Measurements from ENCODE around the gene CFAP107. TPM values are rescaled to one million over a fixed set of nuclear protein-coding genes. Genes with fewer than 3 reads are reported as not detected.

Gene CFAP107
- total and polyA plus RNA-seq, 2 of the 4 experiments (the other 2 are of a cell fraction): not detected

DNA sequence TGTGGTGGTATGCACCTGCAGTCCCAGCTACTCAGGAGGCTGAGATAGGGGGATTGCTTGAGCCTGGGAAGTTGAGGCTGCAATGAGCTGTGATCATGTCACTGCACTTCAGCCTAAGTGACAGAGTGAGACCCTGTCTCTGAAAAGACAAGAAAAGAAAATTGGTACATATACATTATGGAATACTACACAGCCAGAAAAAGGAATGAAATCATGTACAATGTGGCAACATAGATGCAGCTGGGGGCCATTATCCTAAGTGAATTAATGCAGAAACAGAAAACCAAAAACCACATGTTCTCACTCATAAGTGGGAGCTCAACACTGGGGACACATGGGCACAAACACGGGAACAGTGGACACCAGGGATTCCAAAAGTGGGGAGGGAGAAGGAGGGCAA is 7.1 kb upstream of the CFAP107 start:
- no peak overlapping the region for H3K4me3 ChIP-seq (ENCODE audit: insufficient read depth, low read depth, low read length)
- no peak overlapping the region for H4K5ac ChIP-seq (ENCODE audit: low read depth, low read length)
- H3K4me1 ChIP-seq (ENCODE audit: control insufficient read depth, insufficient read depth, low read length): no peaks in the 10 kb centered on the region
- H3K56ac ChIP-seq (ENCODE audit: extremely low read depth, insufficient read depth, low read length): no peak overlapping the region
- no peaks in the 10 kb centered on the region for H4K20me1 ChIP-seq (ENCODE audit: insufficient read depth, low read length)
- H3K36me3 ChIP-seq (ENCODE audit: control insufficient read depth, insufficient read depth, low read length): no peaks in the 10 kb centered on the region
- no peaks in the 10 kb centered on the region for H3K27me3 ChIP-seq (ENCODE audit: control insufficient read depth, insufficient read depth, low read length)
- no peak overlapping the region for H3K27ac ChIP-seq (ENCODE audit: insufficient read depth, low read length)
- TF ChIP-seq RFX5 (IDR thresholded peaks at IDR 0.05; ENCODE audit: low read depth, low read length): no peak
- TF ChIP-seq, protein P1, sequence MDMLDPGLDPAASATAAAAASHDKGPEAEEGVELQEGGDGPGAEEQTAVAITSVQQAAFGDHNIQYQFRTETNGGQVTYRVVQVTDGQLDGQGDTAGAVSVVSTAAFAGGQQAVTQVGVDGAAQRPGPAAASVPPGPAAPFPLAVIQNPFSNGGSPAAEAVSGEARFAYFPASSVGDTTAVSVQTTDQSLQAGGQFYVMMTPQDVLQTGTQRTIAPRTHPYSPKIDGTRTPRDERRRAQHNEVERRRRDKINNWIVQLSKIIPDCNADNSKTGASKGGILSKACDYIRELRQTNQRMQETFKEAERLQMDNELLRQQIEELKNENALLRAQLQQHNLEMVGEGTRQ (IDR thresholded peaks at IDR 0.05; ENCODE audit: low read depth, low read length): no peak
- no peak for TF ChIP-seq MXI1 (IDR thresholded peaks at IDR 0.05; ENCODE audit: borderline replicate concordance, low read depth, low read length)
- TF ChIP-seq RCOR1 (IDR thresholded peaks at IDR 0.05; ENCODE audit: insufficient replicate concordance, low read length): no peak
- no peak for TF ChIP-seq NFE2L2 (IDR thresholded peaks at IDR 0.05; ENCODE audit: low read depth, low read length)
- TF ChIP-seq CEBPB (IDR thresholded peaks at IDR 0.05; ENCODE audit: low read depth, low read length): no peak
- TF ChIP-seq, protein P2, sequence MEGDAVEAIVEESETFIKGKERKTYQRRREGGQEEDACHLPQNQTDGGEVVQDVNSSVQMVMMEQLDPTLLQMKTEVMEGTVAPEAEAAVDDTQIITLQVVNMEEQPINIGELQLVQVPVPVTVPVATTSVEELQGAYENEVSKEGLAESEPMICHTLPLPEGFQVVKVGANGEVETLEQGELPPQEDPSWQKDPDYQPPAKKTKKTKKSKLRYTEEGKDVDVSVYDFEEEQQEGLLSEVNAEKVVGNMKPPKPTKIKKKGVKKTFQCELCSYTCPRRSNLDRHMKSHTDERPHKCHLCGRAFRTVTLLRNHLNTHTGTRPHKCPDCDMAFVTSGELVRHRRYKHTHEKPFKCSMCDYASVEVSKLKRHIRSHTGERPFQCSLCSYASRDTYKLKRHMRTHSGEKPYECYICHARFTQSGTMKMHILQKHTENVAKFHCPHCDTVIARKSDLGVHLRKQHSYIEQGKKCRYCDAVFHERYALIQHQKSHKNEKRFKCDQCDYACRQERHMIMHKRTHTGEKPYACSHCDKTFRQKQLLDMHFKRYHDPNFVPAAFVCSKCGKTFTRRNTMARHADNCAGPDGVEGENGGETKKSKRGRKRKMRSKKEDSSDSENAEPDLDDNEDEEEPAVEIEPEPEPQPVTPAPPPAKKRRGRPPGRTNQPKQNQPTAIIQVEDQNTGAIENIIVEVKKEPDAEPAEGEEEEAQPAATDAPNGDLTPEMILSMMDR (conservative IDR thresholded peaks at IDR 0.05; ENCODE audit: low read depth, low read length): no peak
- no peak for TF ChIP-seq MAZ (IDR thresholded peaks at IDR 0.05; ENCODE audit: borderline replicate concordance, low read depth, low read length)
- no peak for TF ChIP-seq SMC3 (IDR thresholded peaks at IDR 0.05; ENCODE audit: low read depth, low read length)
- in situ Hi-C loops (cut with MboI; ENCODE audit: low sequenced_read_pairs): no loop called here
- DNase-seq (no peak), ATAC-seq (ENCODE audit: low read depth) (no peak)
- no peak overlapping the region for H3K14ac ChIP-seq (replicated peaks; ENCODE audit: low read depth, low read length)
- no peak overlapping the region for H2AFZ ChIP-seq (replicated peaks; ENCODE audit: low read length, poor library complexity)
- H2BK15ac ChIP-seq (ENCODE audit: low read depth, low read length): no peak overlapping the region
- ChIA-PET POLR2A (ENCODE audit: unreplicated experiment) (no interaction called here), CTCF (no interaction called here)
- intact Hi-C loops (cut with micrococcal nuclease): no loop called here
- no peak overlapping the region for H2BK20ac ChIP-seq (ENCODE audit: low read depth, low read length)
- no peak overlapping the region for H2BK120ac ChIP-seq (ENCODE audit: low read depth, low read length)
- no peak overlapping the region for H3K23ac ChIP-seq (ENCODE audit: low read depth, low read length)
- no peak overlapping the region for H2AK9ac ChIP-seq (replicated peaks; ENCODE audit: low read depth, low read length, poor library complexity)
- no peaks in the 10 kb centered on the region for H3K79me1 ChIP-seq (ENCODE audit: low read depth in 1 of 2, low read length in 2 of 2)
- H3K18ac ChIP-seq (ENCODE audit: low read depth, low read length): no peak overlapping the region
- no TSS peak for BruUV-seq (replicated peaks)
- no peak overlapping the region for H4K91ac ChIP-seq (ENCODE audit: insufficient read depth, low read depth, low read length)
- H3K9me3 ChIP-seq (ENCODE audit: control insufficient read depth, insufficient read depth, low read length): no peaks in the 10 kb centered on the region
- H2BK5ac ChIP-seq (ENCODE audit: low read depth, low read length, poor library complexity, severe bottlenecking): no peak overlapping the region
- H4K8ac ChIP-seq (ENCODE audit: low read depth in 2 of 2, low read length in 2 of 2): no peak overlapping the region
- dilution Hi-C loops (cut with HindIII; ENCODE audit: low sequenced_read_pairs, unreplicated experiment): no loop called here
- no peaks in the 10 kb centered on the region for H3K9me1 ChIP-seq (ENCODE audit: insufficient read depth, low read length)
- no CpG with 5 or more reads among the region's 1 CpG for WGBS, 2 experiments (ENCODE audit: extremely low coverage in 2 of 2, insufficient read length in 1 of 2)
- H3K4me2 ChIP-seq (ENCODE audit: low read depth, low read length): no peak overlapping the region
- H3K4ac ChIP-seq (ENCODE audit: low read depth, low read length): no peak overlapping the region
- no peak overlapping the region for H2AK5ac ChIP-seq (ENCODE audit: low read depth, low read length)
- H3K9ac ChIP-seq (ENCODE audit: low read depth, low read length): no peak overlapping the region

All from IMR-90 (cell line).